Measurements from ENCODE around the gene SPDYA. TPM values are rescaled to one million over a fixed set of nuclear protein-coding genes. Genes with fewer than 3 reads are reported as not detected.
A peak's percentile ranks its signal among the peaks of the same experiment; 100 is the strongest.

The SPDYA gene
- total and polyA plus RNA-seq, 2 experiments from 2014 or later, result 1.4 to 2.1 TPM

GRCh38 chr2:28870146-28870891, 59.7 kb downstream of the SPDYA start, which contains the start of gene TRMT61B:
Gene TRMT61B, minus strand, starts transcription at chr2:28870309. Its CDS starts 32 bp downstream, at chr2:28870277.
- peaks cover 19% of the 10 kb centered on the region for H3K27me3 ChIP-seq
- peak within 1 kb of the TSS; percentile 74 for H3K27ac ChIP-seq
- no peaks in the 10 kb centered on the region for H3K9me3 ChIP-seq (ENCODE audit: low read depth)
- H3K36me3 ChIP-seq, result no peaks in the 10 kb centered on the region
- no peak for TF ChIP-seq CTCF (IDR thresholded peaks at IDR 0.05; ENCODE audit: low read depth, low read length)
- peaks cover 12% of the 10 kb centered on the region for H3K4me1 ChIP-seq (ENCODE audit: low read depth)
- peak within 1 kb of the TSS; percentile 79 for H3K4me3 ChIP-seq
- DNase-seq (ENCODE audit: low read depth in 1 of 2, low spot score in 1 of 2), result peak; percentile 96 to 98

- TF ChIP-seq CTCF (IDR thresholded peaks at IDR 0.05; ENCODE audit: low read depth, low read length), result no peak
- H3K27me3 ChIP-seq, result peaks cover 30% of the 10 kb centered on the region
- no peaks in the 10 kb centered on the region for H3K9me3 ChIP-seq (ENCODE audit: low read depth)
- no peak for DNase-seq (ENCODE audit: low read depth in 1 of 2, low spot score in 1 of 2)
- H3K4me1 ChIP-seq (ENCODE audit: low read depth), result peaks cover 12% of the 10 kb centered on the region
- H3K27ac ChIP-seq, result no peak overlapping the region
- no peaks in the 10 kb centered on the region for H3K36me3 ChIP-seq
- no peak overlapping the region for H3K4me3 ChIP-seq
Observed at GRCh38 chr2:28871620-28872019, 61.0 kb downstream of the SPDYA start.

- Histone ChIP-seq H3K27me3 (peaks cover 37% of the 10 kb centered on the region), H3K27ac (no peak overlapping the region), H3K36me3 (no peaks in the 10 kb centered on the region)
Observed at GRCh38 chr2:28880193-28880592, 69.6 kb downstream of the SPDYA start.

GRCh38 chr2:28893488-28893887, 82.9 kb downstream of the SPDYA start:
- DNase-seq (ENCODE audit: low read depth in 1 of 2, low spot score in 1 of 2), result no peak
- no peak for TF ChIP-seq CTCF (IDR thresholded peaks at IDR 0.05; ENCODE audit: low read depth, low read length)

More at GRCh38 chr2:28880193-28880592, 69.6 kb downstream of the SPDYA start:
- no peak overlapping the region for H3K4me3 ChIP-seq
- no peaks in the 10 kb centered on the region for H3K9me3 ChIP-seq (ENCODE audit: low read depth)
- no peak for TF ChIP-seq CTCF (IDR thresholded peaks at IDR 0.05; ENCODE audit: low read depth, low read length)
- no peak for DNase-seq (ENCODE audit: low read depth in 1 of 2, low spot score in 1 of 2)
- no peaks in the 10 kb centered on the region for H3K4me1 ChIP-seq (ENCODE audit: low read depth)

GRCh38 chr2:28894470-28895188, 84.0 kb downstream of the SPDYA start, which contains the start of gene WDR43:
Gene WDR43, plus strand, starts transcription at chr2:28894667. Its CDS starts 32 bp downstream, at chr2:28894699.
- Histone ChIP-seq H3K27me3 (peaks cover under 1% of the 10 kb centered on the region), H3K9me3 (ENCODE audit: low read depth) (no peaks in the 10 kb centered on the region), H3K27ac (peak within 1 kb of the TSS; percentile 94), H3K4me1 (ENCODE audit: low read depth) (peaks cover 14% of the 10 kb centered on the region), H3K36me3 (no peaks in the 10 kb centered on the region), H3K4me3 (peak within 1 kb of the TSS; percentile 99)
- peak; percentile 98 to 100 for DNase-seq (ENCODE audit: low read depth in 1 of 2, low spot score in 1 of 2)
- no peak for TF ChIP-seq CTCF (IDR thresholded peaks at IDR 0.05; ENCODE audit: low read depth, low read length)

More at GRCh38 chr2:28893488-28893887, 82.9 kb downstream of the SPDYA start:
- H3K27ac ChIP-seq, result no peak overlapping the region
- H3K4me1 ChIP-seq (ENCODE audit: low read depth), result peaks cover 14% of the 10 kb centered on the region
- H3K36me3 ChIP-seq, result no peaks in the 10 kb centered on the region
- no peaks in the 10 kb centered on the region for H3K9me3 ChIP-seq (ENCODE audit: low read depth)
- no peak overlapping the region for H3K4me3 ChIP-seq
- H3K27me3 ChIP-seq, result peaks cover 8% of the 10 kb centered on the region

Measured in cardiac muscle cell (in vitro differentiated cells and primary cell).